ENCODE results near the gene GSDMA. TPM values are rescaled to one million over a fixed set of nuclear protein-coding genes. Genes with fewer than 3 reads are reported as not detected.

The GSDMA gene
- total RNA-seq, 2 experiments from 2014 or later: 0.14 TPM; not detected in 1

DNA sequence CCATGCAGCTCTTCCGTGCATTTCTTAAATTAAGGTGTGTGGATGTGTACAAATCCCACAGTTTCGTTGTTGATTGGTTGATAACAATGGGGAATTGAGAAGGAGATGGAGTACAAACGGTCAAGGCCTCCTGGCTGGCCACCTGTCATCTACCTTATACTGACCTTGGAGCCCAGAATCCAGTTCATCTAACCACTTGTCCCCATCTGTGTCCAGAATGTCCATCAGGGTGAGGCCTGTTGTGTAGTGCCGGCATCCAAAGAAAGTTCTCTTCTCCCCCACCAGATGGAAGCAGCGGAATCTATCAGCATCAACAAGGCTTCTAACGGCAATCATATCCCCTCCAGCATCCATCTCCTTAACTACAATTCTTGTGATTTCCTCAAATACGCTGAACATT lies 45.9 kb upstream of the GSDMA start:
- no peaks in the 10 kb centered on the region for H3K9me3 ChIP-seq (ENCODE audit: control insufficient read depth in 1 of 2, insufficient read depth in 1 of 2, low read length in 2 of 2)
- no peaks in the 10 kb centered on the region for H3K27me3 ChIP-seq (ENCODE audit: control insufficient read depth in 1 of 2, insufficient read depth in 2 of 2, low read length in 2 of 2)
- Mint-ChIP-seq H3K4me3 (no peak overlapping the region), H3K36me3 (ENCODE audit: low read depth) (peaks cover 79% of the 10 kb centered on the region), H3K27ac (no peak overlapping the region), H3K9me3 (no peaks in the 10 kb centered on the region), H3K27me3 (no peaks in the 10 kb centered on the region), H3K4me1 (ENCODE audit: low read depth) (peaks cover 40% of the 10 kb centered on the region)
- H3K4me3 ChIP-seq (ENCODE audit: low read length): no peak overlapping the region
- peaks cover 41% of the 10 kb centered on the region for H3K4me1 ChIP-seq (ENCODE audit: insufficient read depth, low read length)
- DNase-seq (no peak), ATAC-seq (ENCODE audit: poor library complexity) (no peak)
- TF ChIP-seq, protein P1, sequence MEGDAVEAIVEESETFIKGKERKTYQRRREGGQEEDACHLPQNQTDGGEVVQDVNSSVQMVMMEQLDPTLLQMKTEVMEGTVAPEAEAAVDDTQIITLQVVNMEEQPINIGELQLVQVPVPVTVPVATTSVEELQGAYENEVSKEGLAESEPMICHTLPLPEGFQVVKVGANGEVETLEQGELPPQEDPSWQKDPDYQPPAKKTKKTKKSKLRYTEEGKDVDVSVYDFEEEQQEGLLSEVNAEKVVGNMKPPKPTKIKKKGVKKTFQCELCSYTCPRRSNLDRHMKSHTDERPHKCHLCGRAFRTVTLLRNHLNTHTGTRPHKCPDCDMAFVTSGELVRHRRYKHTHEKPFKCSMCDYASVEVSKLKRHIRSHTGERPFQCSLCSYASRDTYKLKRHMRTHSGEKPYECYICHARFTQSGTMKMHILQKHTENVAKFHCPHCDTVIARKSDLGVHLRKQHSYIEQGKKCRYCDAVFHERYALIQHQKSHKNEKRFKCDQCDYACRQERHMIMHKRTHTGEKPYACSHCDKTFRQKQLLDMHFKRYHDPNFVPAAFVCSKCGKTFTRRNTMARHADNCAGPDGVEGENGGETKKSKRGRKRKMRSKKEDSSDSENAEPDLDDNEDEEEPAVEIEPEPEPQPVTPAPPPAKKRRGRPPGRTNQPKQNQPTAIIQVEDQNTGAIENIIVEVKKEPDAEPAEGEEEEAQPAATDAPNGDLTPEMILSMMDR (IDR thresholded peaks at IDR 0.05): no peak
- no peak overlapping the region for H3K27ac ChIP-seq (ENCODE audit: low read depth in 1 of 2, low read length in 2 of 2)
- POLR2A ChIA-PET: interaction anchor here (0.6 to 2.7 kb wide), 3 partner anchors 9 to 66 kb away, joined by 3 to 9 read pairs (median 3); partner anchors contain the start of gene PSMD3
- H3K36me3 ChIP-seq (ENCODE audit: insufficient read depth, low read length): peaks cover 35% of the 10 kb centered on the region
- intact Hi-C loops (cut with DNase I, micrococcal nuclease): no loop called here
- CTCF ChIA-PET: no interaction called here

DNA sequence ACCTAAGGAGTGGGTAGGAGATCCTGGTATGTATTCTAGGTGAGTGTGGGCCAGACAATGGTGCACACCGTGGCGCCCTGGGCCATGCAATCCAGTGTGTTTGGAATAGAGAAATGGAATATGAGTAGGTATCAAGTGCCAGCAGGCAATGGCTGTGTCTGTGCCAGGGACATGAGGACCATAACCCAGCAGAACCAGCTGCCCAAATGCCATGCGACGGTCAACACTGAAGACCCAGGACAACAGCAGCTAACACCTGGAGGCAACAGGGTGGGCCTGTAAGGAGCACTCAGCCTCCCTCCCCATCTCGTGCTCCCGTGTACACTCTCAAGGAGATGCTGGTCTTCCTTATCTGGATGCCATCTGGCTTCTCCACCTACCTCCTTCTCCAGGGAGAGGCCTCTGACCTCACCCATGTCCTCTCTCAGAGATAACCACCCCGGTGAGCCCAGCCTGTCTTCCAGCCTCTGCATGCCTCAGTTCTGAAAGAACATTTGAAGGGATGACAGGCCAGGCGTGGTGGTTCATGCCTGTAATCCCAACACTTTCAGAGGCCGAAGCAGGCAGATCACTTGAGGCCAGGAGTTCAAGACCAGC lies 43.6 kb upstream of the GSDMA start:
- peaks cover 77% of the 10 kb centered on the region for H3K36me3 Mint-ChIP-seq (ENCODE audit: low read depth)
- H3K9me3 Mint-ChIP-seq: no peaks in the 10 kb centered on the region
- H3K27ac Mint-ChIP-seq: peak overlapping the region; percentile 47
- H3K4me3 Mint-ChIP-seq: no peak overlapping the region
- ChIA-PET POLR2A (interaction anchor here (2.3 kb wide), 1 partner anchor 8 kb away, joined by 15 read pairs; the partner anchor contains the start of genes LRRC3C and ORMDL3), CTCF (no interaction called here)
- Histone ChIP-seq H3K9me3 (ENCODE audit: control insufficient read depth in 1 of 2, insufficient read depth in 1 of 2, low read length in 2 of 2) (no peaks in the 10 kb centered on the region), H3K4me1 (ENCODE audit: insufficient read depth, low read length) (peaks cover 63% of the 10 kb centered on the region), H3K36me3 (ENCODE audit: insufficient read depth, low read length) (peaks cover 54% of the 10 kb centered on the region), H3K27me3 (ENCODE audit: control insufficient read depth in 1 of 2, insufficient read depth in 2 of 2, low read length in 2 of 2) (no peaks in the 10 kb centered on the region), H3K4me3 (ENCODE audit: low read length) (no peak overlapping the region), H3K27ac (ENCODE audit: low read depth in 1 of 2, low read length in 2 of 2) (no peak overlapping the region)
- no peaks in the 10 kb centered on the region for H3K27me3 Mint-ChIP-seq
- ATAC-seq (ENCODE audit: poor library complexity) (no peak), DNase-seq (no peak)
- TF ChIP-seq, protein P1 (IDR thresholded peaks at IDR 0.05): no peak
- intact Hi-C loops (cut with DNase I, micrococcal nuclease): no loop called here
- peaks cover 58% of the 10 kb centered on the region for H3K4me1 Mint-ChIP-seq (ENCODE audit: low read depth)

DNA sequence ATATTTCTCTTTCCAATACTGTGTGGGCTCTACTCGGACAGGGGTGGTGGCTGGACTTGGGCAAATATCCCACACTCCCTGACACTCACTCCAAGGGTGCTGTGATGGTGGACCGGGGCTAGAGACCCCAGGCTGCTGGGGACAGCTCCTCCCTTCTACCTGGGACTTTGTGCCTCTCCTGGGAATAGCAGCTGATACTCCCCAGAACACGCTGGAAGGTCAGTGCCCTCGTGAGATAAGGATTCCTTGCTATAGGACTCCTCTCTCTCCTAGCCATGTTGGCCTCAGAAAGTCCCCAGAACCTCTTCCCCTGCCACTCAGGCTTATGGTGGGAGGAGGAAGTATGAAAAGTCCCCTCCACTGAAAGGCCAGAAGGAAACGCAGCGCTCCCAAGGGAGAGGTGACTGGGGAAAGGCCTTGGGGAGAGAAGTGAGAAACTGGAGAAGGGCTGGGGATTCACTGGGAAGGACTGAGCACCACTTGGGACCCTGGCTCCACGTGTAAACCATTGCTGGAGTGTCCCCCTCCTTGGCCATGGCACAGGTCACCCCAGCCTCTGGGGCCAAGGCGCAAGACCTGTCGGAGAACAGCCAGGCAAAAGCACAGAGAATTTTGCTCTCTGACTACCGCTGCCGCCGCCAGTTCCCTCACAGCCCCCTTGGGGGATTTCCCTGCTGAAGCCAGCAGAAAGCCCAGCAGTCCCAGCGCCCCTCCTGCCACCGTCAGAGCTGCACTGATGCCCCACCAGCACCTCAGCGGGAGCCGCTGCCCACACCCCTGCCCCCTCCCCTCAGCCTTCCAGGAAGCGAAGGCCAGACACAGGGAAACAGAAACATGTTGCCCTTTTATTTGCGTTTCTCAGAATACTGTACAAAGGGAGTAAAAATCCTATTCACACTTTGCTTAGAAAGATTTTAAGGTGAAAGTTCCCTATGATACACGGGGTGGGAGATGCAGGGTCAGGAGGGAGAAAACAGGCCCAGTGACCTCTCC lies 42.3 kb upstream of the GSDMA start:
- intact Hi-C loops (cut with DNase I, micrococcal nuclease): loop anchor here (5.0 to 10.0 kb wide), 3 partner anchors 43 to 466 kb away; partner anchors contain the start of gene MED1 (in 1 of the 2)
- no peaks in the 10 kb centered on the region for H3K27me3 Mint-ChIP-seq

More for the DNA sequence above, 42.3 kb upstream of the GSDMA start:
- ChIA-PET CTCF (no interaction called here), POLR2A (interaction anchor here (0.6 kb wide), 2 partner anchors 12 to 60 kb away, joined by 4 to 5 read pairs; partner anchors contain the start of gene PSMD3)
- no peak overlapping the region for H3K4me3 ChIP-seq (ENCODE audit: low read length)
- Mint-ChIP-seq H3K36me3 (ENCODE audit: low read depth) (peaks cover 83% of the 10 kb centered on the region), H3K4me3 (no peak overlapping the region), H3K9me3 (no peaks in the 10 kb centered on the region), H3K27ac (peak overlapping the region; percentile 80), H3K4me1 (ENCODE audit: low read depth) (peaks cover 72% of the 10 kb centered on the region)
- TF ChIP-seq, protein P1 (IDR thresholded peaks at IDR 0.05): no peak
- H3K4me1 ChIP-seq (ENCODE audit: insufficient read depth, low read length): peaks cover 77% of the 10 kb centered on the region
- peak overlapping the region; percentile 22 to 60 for H3K27ac ChIP-seq (ENCODE audit: low read depth in 1 of 2, low read length in 2 of 2)
- peaks cover 56% of the 10 kb centered on the region for H3K36me3 ChIP-seq (ENCODE audit: insufficient read depth, low read length)
- ATAC-seq (ENCODE audit: poor library complexity) (peak; percentile 58), DNase-seq (peak in 8 of 14 experiments; percentile 18 to 74 (median 38))
- H3K27me3 ChIP-seq (ENCODE audit: control insufficient read depth in 1 of 2, insufficient read depth in 2 of 2, low read length in 2 of 2): no peaks in the 10 kb centered on the region
- no peaks in the 10 kb centered on the region for H3K9me3 ChIP-seq (ENCODE audit: control insufficient read depth in 1 of 2, insufficient read depth in 1 of 2, low read length in 2 of 2)

All from CD4-positive, alpha-beta T cell (primary cell).